COLO668 (cell line): ENCODE results near the gene GATD1.
A peak's percentile ranks its signal among the peaks of the same experiment; 100 is the strongest.

Experiments used
- DNase-seq: peaks from one replicate; lab custom pipeline; 2025; ENCODE audit not compliant: unreplicated experiment; lab: John Stamatoyannopoulos, UW

Gene GATD1

DNA sequence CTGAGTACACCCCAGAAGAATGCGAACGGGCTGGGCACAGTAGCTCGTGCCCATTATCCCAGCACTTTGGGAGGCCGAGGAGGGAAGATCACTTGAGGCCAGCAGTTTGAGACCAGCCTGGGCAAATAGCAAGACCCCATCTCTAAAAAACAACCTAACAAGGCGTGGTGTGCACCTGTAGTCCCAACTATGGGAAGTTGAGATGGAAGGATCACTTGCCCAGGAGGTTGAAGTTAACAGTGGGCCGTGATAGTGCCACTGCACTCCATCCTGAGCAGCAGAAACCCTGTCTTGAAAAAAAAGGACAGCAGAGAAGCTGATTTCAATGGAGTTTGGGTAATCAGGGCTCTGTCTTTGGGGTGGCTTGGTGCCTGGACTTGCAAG is 35.8 kb upstream of the GATD1 start:
- DNase-seq: no peak

- DNase-seq: no peak
These were observed 35.1 kb upstream of the GATD1 start for GRCh38 chr11:812390-812789.

DNA sequence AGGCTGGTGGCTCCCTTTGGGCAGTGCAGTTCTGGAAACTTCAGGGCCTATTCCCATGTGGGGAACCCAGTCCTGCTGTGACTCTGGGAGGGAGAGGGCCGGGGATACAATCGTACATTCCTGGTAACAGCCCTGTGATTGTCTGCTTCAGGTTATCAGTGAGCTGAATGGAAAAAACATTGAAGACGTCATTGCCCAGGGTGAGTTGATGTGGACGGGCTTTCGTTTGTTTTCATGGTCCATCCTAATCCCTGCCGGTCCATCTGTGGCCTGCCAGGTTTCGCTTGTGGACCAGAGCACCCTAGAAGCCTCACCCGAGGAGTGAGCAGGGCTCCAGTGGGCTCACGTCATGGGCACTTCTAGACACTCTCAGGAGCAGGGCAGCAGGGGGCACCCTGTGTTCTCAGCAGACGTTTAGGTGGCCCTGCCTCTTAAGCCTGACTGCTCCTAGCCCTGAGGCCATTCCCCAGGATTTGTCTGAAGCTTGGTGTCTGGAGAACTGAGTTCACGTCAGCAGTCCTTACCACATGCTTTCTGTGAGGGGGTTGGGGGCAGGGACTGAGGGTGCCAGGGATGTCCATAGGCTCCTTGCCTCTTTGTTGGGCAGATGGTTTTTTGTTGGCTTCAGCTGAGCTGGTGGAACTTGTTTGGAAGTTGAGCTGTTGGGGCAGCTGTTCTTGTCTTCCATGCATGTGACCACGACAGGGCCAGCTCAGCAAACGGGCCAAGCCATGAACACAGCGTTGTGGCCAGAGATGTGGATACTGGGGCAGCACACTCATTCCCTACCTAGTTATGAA is 34.4 kb upstream of the GATD1 start:
- DNase-seq: no peak

DNA sequence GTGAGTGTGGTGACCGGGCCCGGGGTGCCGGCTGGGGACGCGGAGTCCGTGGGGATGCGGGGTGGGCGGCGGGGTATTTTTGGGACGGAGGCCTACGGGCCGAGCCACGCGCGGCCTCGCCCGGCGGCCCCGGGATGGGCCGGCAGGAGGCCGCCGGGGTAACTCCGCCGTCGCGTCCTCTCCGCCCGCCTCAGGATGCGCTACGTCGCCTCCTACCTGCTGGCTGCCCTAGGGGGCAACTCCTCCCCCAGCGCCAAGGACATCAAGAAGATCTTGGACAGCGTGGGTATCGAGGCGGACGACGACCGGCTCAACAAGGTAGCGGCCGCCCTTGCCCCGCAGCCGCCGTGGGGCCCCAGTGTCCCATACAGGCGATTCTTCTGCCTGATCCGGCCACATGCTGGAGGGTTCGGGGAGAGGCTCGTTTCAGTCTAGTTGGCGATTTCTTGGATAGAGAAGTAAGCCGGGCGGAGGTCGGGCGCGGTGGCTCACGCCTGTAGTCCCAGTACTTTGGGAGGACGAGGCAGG is 32.8 kb upstream of the GATD1 start:
- no peak for DNase-seq

- peak; percentile 87 for DNase-seq
These were observed 32.2 kb upstream of the GATD1 start, which contains the start of gene RPLP2 for GRCh38 chr11:809287-810039. Gene RPLP2, plus strand, starts transcription at chr11:809967. Its CDS starts 268 bp downstream, at chr11:810235.

DNA sequence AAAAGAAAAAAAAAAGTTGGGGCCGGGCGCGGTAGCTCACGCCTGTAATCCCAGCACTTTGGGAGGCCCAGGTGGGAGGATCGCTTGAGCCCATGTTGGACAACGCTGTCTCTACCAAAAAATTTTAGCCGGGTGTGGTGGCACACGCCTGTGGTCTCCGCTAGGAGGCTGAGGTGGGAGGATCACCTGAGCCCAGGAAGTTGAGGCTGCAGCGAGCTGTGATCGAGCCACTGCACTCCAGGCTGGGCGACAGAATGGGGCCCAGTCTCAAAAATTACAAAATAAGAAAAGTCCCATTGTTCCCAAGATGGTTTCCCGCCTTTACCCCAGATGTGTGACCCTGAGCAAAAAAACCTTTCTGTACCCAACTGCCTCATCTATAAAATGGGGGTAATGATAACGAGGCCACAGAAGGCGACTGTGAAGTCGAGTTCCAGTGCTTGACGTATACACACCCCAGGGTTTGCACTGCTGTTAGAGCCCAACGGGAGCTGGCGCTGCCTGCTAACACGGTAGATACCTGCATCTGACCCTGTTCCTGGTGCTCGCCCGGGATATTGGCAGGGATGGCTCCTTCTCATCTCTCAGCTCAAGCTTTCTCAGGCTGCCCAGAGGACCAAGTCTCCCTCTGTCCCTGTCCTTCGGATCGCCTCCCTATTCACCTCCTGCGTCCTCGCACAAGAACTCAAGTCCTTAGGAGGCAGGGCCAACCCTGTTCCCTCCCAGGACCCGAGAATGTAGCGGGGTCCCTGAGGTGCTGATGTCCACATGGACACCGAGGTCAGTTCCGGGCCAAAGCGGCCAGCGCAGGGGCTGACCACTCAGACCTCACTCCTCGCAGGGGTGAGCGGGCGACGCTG is 31.4 kb upstream of the GATD1 start:
- DNase-seq: peak; percentile 6

DNA sequence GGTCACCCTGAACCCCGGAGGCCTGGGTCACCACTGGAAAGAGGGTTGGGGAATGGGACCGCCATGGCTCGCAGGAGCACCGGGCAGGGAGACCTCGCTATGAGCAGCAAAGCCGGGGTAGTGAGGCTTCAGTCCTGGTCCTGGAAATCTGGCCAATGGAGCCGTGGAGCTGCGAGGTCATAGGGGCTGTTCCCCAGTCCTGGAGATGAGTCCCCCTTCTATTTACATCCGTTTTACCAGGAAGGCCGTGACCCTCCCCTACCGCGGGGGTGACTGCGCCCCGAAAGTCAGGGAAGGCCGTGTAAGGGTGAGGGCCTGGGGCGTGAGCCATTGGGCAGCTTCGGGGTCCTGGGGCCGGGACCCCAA is 27.3 kb upstream of the GATD1 start:
- no peak for DNase-seq

- DNase-seq: peak; percentile 66
These were observed 26.7 kb upstream of the GATD1 start for GRCh38 chr11:803770-804598.

- DNase-seq: no peak
These were observed 26.1 kb upstream of the GATD1 start for GRCh38 chr11:803467-803742.

GRCh38 chr11:802693-803466 is 25.6 kb upstream of the GATD1 start:
- DNase-seq: peak; percentile 11

DNA sequence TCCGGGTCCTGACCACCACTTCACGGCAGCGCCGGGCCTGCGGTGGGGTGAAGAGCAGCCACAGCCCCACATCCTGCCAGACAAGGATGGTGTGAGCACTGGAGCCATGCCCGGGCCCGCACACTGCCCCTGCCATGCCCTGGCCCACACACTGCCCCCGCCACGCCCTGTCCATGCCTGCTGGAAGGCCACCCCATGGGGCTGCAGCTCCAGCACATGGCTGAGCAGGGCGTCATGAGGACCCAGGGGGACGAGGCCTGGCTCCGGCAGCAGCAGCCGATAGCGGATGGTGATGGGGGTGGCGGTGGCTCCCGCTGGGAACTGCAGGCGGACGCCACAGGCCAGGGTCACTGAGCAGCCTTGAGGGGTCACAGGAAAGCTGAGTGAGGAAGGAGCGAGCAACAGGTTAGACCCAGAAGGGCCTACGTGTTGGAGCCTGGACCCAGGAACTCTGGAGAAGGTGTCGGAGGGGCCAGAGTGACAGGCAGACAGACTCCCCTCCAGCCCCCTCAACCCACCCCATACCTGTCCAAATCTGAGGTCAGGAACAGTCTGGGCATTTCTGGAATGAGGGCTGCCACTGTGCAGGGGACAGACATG is 24.8 kb upstream of the GATD1 start:
- no peak for DNase-seq

DNA sequence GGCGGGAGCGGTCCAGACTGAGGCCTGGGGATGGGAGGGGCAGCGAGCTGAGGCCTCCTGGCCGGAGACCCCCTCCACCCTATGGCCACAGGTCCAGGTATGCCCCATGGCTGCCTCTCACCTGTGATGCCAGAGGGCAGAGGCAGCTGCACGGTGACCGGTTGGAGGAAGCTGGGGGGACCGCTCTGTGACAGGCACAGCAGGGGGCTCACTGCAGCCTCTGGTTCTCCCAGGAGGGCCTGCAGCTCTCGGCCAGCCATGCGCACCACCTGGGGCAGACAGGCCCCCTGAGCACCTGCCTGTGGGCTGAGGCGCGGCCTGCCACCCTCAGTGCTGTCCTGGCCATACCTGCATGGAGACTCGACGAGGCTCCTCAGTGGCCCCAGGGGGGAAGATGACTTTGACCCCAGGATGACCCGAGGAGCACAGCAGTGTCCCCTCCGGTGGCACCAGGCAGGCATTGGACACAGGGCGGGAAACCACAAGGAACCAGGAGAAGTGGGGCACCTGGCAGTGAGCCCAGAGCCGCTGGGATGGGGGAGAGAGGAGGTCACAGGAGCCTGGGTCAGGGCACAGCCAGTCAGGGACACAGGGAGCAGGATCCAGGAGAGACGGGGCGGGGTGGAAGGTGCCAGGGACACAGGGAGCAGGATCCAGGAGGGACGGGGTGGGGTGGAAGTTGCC is 24.0 kb upstream of the GATD1 start:
- DNase-seq: no peak

- no peak for DNase-seq
These were observed 23.2 kb upstream of the GATD1 start for GRCh38 chr11:800473-800872.

DNA sequence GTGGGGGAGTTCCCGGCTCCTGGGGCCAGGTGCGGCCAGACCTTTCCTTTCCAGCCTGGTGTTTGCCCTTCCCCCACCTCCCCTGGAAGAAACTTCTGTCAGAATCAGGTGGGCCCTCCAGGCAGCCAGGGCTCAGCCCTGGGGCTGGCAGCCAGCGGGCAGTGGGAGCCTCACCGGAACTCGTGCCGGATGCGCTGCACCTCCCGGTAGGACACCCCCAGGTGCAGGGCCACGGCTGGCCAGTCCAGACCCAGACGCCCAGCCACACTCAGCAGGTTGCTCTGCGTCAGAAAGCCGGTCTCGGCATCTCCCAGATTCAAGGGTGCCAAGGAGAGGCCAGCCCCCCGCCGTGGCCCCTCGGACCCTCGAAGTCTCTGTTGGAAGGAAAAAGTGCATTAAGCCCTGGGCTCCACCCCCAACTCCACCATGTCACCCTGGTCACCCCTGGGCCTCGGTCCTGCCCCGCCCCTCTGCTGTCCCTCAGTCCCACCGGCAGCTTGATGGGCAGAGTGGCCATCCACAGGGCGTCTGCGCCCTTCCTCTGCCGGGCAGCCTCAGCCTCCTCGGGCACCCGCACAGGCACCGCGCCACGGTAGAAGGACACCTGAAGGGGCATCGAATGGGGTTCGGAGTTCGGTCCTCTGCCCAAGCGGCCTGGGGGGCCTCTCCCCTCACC is 22.5 kb upstream of the GATD1 start:
- DNase-seq: no peak

DNA sequence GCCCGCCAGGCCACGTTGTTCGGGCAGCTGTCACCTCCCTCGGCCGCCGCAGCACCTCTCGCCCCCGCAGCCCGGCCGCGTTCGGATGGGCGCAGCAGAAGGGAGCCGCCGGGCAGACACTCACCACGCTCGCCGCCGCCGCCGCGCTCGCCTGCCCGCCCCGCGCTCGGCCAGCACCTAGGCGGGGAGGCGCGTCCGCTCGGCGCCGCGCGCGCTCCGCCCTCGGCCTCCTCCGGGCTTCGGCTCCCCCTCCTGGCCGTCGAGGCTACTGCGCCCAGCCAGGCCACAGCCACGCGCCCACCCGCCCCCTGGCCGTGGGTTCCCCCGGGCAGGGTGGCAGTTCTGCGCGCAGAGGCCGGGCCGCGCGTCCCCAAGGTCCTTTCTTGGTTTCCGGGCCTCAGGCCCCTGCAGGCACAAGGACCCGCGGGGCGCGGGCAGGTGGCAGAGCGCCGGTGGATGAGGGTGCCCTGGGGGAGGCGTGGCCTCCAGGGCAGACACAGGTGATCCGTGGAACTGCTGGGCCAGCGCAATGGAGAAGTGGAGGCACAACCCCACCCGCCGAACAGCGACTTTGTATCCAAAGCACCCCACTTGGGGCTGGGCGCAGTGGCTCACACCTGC is 20.9 kb upstream of the GATD1 start, which contains the start of gene SLC25A22:
Gene SLC25A22 (minus strand): TSS at position 189 of the 621 bp plus-strand sequence. CDS start 3,275 bp downstream, outside the sequence.
- DNase-seq: peak; percentile 72

DNA sequence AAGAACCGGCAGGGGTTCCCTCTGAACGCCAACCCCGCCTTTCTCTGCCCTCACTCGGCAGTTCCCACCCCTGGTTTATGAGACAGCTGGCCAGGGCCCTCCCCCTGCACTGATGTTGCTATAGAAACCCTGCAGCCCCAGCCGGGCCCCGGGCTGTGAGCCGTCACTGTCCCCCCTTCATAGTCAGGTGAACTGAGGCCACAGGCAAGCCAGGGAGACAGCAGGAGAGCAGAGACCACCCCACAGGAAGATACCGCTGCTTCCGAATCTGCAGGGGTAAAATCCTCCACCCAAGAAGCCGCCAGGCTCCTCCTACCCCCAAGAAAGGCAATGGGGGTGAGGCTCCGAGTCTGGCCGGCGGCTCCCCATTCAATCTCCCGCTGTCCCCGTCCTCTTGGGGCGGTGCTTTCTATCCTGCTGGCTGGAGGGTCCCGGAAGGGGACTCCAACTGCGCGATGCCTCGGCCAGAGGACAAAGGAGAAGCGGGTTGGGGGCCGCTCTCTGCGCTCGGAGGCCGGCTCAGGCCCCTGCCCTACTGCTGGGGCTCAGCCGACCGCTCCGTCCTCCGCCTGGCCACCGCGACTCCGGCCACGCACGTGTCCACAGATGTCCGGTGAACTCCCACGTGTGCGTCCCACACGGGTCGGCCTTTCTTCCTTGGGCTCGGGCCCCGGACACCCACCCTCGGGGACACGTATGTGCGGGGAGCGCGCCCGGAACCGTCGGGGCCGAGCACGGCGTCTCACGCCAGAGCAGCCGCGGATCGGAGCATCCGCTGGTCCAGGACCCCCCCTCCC is 20.2 kb upstream of the GATD1 start:
- DNase-seq: peak; percentile 63
